Progenitor cell of endocrine pancreas (in vitro differentiated cells): Measurements from ENCODE around the gene NELL1. TPM values are rescaled to one million over a fixed set of nuclear protein-coding genes. Genes with fewer than 3 reads are reported as not detected.

Source experiments
- DNase-seq: peaks from one replicate; pipeline ENCODE4 v3.0.0; 2021; ENCODE audit warnings: low spot score; ENCODE audit not compliant: unreplicated experiment
- H3K27ac Mint-ChIP-seq: 2 replicates; pipeline ENCODE4 v1.8.0; 2021; ENCODE audit warnings: mild to moderate bottlenecking, moderate library complexity, mixed read lengths
- H3K27me3 Mint-ChIP-seq: 2 replicates; pipeline ENCODE4 v1.8.0; 2021; ENCODE audit warnings: mixed read lengths
- H3K36me3 Mint-ChIP-seq: 2 replicates; pipeline ENCODE4 v1.8.0; 2022; ENCODE audit warnings: mixed read lengths; ENCODE audit not compliant: insufficient read depth
- H3K4me1 Mint-ChIP-seq: 2 replicates; pipeline ENCODE4 v1.8.0; 2021; ENCODE audit warnings: low read depth, mixed read lengths
- H3K4me3 Mint-ChIP-seq: 2 replicates; pipeline ENCODE4 v1.8.0; 2021; ENCODE audit warnings: low read depth, mild to moderate bottlenecking, moderate library complexity, mixed read lengths
- H3K9me3 Mint-ChIP-seq: 2 replicates; pipeline ENCODE4 v1.8.0; 2021; ENCODE audit warnings: low read depth, mixed read lengths
- CTCF ChIP-seq: fragments of 200-600 bp; sonication (generic); IDR thresholded peaks from one replicate; pipeline ENCODE4 v1.5.0; 2021; ENCODE audit warnings: antibody characterized with exemption, mild to moderate bottlenecking; ENCODE audit not compliant: unreplicated experiment
- total RNA-seq: library from RNA; stranded (reverse); gene quantifications from 2 replicates; pipeline ENCODE4 v1.2.1, GENCODE V29; 2021

The NELL1 gene
- total RNA-seq, 1 donor from 2014 or later = 2.2 TPM

- H3K36me3 Mint-ChIP-seq = no peaks in the 10 kb centered on the region
- no peaks in the 10 kb centered on the region for H3K9me3 Mint-ChIP-seq
- no peaks in the 10 kb centered on the region for H3K4me1 Mint-ChIP-seq
- no peak overlapping the region for H3K27ac Mint-ChIP-seq
- no peak for TF ChIP-seq CTCF
- no peaks in the 10 kb centered on the region for H3K27me3 Mint-ChIP-seq
- no peak overlapping the region for H3K4me3 Mint-ChIP-seq
- no peak for DNase-seq
Measured at GRCh38 chr11:21415606-21416005, 746.2 kb downstream of the NELL1 start.

- no peak for TF ChIP-seq CTCF
- Mint-ChIP-seq H3K4me3 (no peak overlapping the region), H3K4me1 (no peaks in the 10 kb centered on the region), H3K36me3 (no peaks in the 10 kb centered on the region), H3K27ac (no peak overlapping the region), H3K9me3 (no peaks in the 10 kb centered on the region), H3K27me3 (no peaks in the 10 kb centered on the region)
- DNase-seq = no peak
Measured at GRCh38 chr11:21421711-21422329, 752.4 kb downstream of the NELL1 start.

- Mint-ChIP-seq H3K27me3 (no peaks in the 10 kb centered on the region), H3K4me1 (no peaks in the 10 kb centered on the region), H3K9me3 (no peaks in the 10 kb centered on the region), H3K36me3 (no peaks in the 10 kb centered on the region), H3K27ac (no peak overlapping the region), H3K4me3 (no peak overlapping the region)
- no peak for TF ChIP-seq CTCF
- no peak for DNase-seq
Measured at GRCh38 chr11:21426931-21427330, 757.5 kb downstream of the NELL1 start.

GRCh38 chr11:21427726-21428125 lies 758.3 kb downstream of the NELL1 start:
- no peaks in the 10 kb centered on the region for H3K9me3 Mint-ChIP-seq
- no peaks in the 10 kb centered on the region for H3K4me1 Mint-ChIP-seq
- no peak overlapping the region for H3K4me3 Mint-ChIP-seq
- DNase-seq = no peak
- H3K27me3 Mint-ChIP-seq = no peaks in the 10 kb centered on the region
- no peak overlapping the region for H3K27ac Mint-ChIP-seq
- TF ChIP-seq CTCF = no peak
- H3K36me3 Mint-ChIP-seq = no peaks in the 10 kb centered on the region

- Mint-ChIP-seq H3K4me1 (no peaks in the 10 kb centered on the region), H3K36me3 (no peaks in the 10 kb centered on the region), H3K4me3 (no peak overlapping the region), H3K9me3 (no peaks in the 10 kb centered on the region), H3K27me3 (no peaks in the 10 kb centered on the region), H3K27ac (no peak overlapping the region)
- DNase-seq = no peak
- TF ChIP-seq CTCF = no peak
Measured at GRCh38 chr11:21428796-21429195, 759.4 kb downstream of the NELL1 start.
